Tibial nerve (tissue), 4 donors: ENCODE measurements around the gene C16orf96.

ENCODE experiments used
- EP300 ChIP-seq, 2 donors: sonication (generic); formaldehyde crosslinking; IDR thresholded peaks; one replicate each; pipeline ENCODE4 v1.6.1; 2017; ENCODE audit warnings: antibody characterized with exemption in 2 of 2, mild to moderate bottlenecking in 1 of 2
- POLR2A ChIP-seq, 2 donors: fragments of 450-650 bp; IDR thresholded peaks; one replicate each; pipeline ENCODE4 v1.6.1; 2017; ENCODE audit warnings: antibody characterized with exemption in 2 of 2, mild to moderate bottlenecking in 2 of 2, moderate library complexity in 2 of 2
- TF ChIP-seq, protein P1 (sequence below), 5 experiments: fragments of 200-600 bp in 3 of 5; fragments of 450-650 bp in 2 of 5; sonication (generic) in 3 of 5; IDR thresholded peaks; one replicate each; pipeline ENCODE4 v1.5.1; 2016 to 2019; ENCODE audit warnings: antibody characterized with exemption in 5 of 5, mild to moderate bottlenecking in 3 of 5, moderate library complexity in 2 of 5

DNA sequence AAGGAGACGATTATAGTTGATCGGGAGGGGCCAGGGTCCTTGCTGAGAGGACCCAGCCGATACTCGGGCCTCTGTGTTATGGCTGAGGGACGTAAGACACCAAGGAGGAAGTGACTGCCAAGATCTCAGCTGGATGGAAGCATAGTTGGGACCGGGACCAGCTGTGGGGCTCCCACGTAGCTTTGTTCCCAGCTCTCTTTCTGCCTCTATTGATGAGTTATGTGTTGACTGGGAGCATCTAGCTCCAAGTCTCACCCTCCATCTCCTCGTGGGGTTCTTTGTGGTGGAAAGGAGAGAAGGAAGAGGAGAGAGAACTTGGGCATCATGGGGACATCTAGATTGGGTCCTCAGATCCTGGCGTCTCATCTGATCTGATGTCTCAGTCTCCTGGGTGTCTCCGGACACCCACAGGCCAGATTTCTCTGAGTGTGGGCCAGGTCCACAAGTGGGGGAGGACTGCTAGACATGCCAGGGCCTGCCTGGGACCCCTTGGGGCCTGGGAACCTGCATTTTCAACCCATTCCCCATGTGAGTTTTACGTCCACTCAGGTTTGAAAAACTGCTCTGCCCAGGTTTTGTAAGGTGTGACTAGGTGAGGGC, 69.5 kb downstream of the C16orf96 start:
- no peak for TF ChIP-seq POLR2A (IDR thresholded peaks at IDR 0.05)
- TF ChIP-seq, protein P1, sequence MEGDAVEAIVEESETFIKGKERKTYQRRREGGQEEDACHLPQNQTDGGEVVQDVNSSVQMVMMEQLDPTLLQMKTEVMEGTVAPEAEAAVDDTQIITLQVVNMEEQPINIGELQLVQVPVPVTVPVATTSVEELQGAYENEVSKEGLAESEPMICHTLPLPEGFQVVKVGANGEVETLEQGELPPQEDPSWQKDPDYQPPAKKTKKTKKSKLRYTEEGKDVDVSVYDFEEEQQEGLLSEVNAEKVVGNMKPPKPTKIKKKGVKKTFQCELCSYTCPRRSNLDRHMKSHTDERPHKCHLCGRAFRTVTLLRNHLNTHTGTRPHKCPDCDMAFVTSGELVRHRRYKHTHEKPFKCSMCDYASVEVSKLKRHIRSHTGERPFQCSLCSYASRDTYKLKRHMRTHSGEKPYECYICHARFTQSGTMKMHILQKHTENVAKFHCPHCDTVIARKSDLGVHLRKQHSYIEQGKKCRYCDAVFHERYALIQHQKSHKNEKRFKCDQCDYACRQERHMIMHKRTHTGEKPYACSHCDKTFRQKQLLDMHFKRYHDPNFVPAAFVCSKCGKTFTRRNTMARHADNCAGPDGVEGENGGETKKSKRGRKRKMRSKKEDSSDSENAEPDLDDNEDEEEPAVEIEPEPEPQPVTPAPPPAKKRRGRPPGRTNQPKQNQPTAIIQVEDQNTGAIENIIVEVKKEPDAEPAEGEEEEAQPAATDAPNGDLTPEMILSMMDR (IDR thresholded peaks at IDR 0.05): no peak
- TF ChIP-seq EP300 (IDR thresholded peaks at IDR 0.05): no peak
